AG09309 (cell line): ENCODE data around the gene MAP4K3.

ENCODE experiments used
- DNase-seq: peaks from one replicate; pipeline ENCODE4 v3.0.0-alpha.2; 2010; ENCODE audit warnings: low read depth
- H3K4me3 ChIP-seq: 2 replicates; pipeline ENCODE4 v1.5.1; 2011; ENCODE audit warnings: mild to moderate bottlenecking, low read depth, low read length, moderate library complexity; ENCODE audit not compliant: control insufficient read depth
- TF ChIP-seq, protein P1 (sequence below): IDR thresholded peaks from 2 replicates; pipeline ENCODE4 v1.5.1; 2011; ENCODE audit warnings: mild to moderate bottlenecking, low read depth, low read length, inconsistent platforms; ENCODE audit not compliant: insufficient read depth, control insufficient read depth; ENCODE audit errors: missing control alignments

MAP4K3 gene

DNA sequence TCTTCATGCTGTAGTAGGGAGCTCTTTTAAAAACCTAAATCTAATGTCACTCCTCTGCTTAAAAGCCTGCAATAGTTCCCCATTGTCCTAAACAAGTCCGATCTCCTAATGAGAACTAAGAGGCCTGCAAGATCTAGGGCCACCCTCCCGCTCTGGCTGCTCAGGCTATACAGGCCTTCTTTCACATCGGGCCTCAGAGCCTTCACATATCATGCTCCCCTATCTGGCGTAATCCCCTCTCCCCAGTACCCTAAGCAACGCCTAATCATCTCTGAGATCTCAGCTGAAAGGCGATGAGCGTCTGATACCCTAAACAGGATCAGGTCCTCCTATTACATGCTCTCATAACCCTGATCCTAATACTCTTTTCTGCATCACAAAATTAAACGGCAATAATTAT lies 1.9 kb downstream of the MAP4K3 start:
- DNase-seq: no peak
- TF ChIP-seq, protein P1, sequence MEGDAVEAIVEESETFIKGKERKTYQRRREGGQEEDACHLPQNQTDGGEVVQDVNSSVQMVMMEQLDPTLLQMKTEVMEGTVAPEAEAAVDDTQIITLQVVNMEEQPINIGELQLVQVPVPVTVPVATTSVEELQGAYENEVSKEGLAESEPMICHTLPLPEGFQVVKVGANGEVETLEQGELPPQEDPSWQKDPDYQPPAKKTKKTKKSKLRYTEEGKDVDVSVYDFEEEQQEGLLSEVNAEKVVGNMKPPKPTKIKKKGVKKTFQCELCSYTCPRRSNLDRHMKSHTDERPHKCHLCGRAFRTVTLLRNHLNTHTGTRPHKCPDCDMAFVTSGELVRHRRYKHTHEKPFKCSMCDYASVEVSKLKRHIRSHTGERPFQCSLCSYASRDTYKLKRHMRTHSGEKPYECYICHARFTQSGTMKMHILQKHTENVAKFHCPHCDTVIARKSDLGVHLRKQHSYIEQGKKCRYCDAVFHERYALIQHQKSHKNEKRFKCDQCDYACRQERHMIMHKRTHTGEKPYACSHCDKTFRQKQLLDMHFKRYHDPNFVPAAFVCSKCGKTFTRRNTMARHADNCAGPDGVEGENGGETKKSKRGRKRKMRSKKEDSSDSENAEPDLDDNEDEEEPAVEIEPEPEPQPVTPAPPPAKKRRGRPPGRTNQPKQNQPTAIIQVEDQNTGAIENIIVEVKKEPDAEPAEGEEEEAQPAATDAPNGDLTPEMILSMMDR: no peak
- H3K4me3 ChIP-seq: peak overlapping the region; percentile 68

GRCh38 chr2:39434233-39434897 lies 2.7 kb downstream of the MAP4K3 start:
- H3K4me3 ChIP-seq: no peak overlapping the region
- TF ChIP-seq, protein P1: no peak

GRCh38 chr2:39433586-39434195 lies 3.4 kb downstream of the MAP4K3 start:
- no peak for DNase-seq
- H3K4me3 ChIP-seq: no peak overlapping the region
- TF ChIP-seq, protein P1: no peak

More at GRCh38 chr2:39434233-39434897, 2.7 kb downstream of the MAP4K3 start:
- no peak for DNase-seq

- no peak overlapping the region for H3K4me3 ChIP-seq
- DNase-seq: no peak
- TF ChIP-seq, protein P1: no peak
Measured at GRCh38 chr2:39432701-39433100, 4.4 kb downstream of the MAP4K3 start.

- no peak overlapping the region for H3K4me3 ChIP-seq
- DNase-seq: no peak
Measured at GRCh38 chr2:39431592-39432316, 5.3 kb downstream of the MAP4K3 start.

DNA sequence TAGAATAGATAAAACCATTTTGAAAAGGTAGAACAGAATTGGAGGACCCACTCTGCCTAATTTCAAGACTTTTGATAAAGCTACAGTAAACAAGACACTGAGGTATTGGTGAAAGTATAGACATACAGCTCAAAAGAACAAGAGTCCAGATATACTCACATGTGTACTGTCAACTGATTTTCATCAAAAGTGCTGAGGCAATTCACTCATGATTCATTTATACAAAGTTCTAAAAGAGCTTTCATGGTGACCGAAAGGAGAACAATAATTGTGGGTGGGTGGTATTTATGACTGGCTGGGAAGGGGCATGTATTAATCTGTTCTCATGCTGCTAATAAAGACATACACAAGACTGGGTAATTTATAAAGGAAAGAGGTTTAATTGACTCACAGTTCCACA lies 7.3 kb downstream of the MAP4K3 start:
- DNase-seq: no peak
- no peak overlapping the region for H3K4me3 ChIP-seq
- TF ChIP-seq, protein P1: no peak

More at GRCh38 chr2:39431592-39432316, 5.3 kb downstream of the MAP4K3 start:
- TF ChIP-seq, protein P1: no peak
